ENCODE results near the gene SLC38A2. TPM values are rescaled to one million over a fixed set of nuclear protein-coding genes. Genes with fewer than 3 reads are reported as not detected.
A peak's percentile ranks its signal among the peaks of the same experiment; 100 is the strongest.

Gene SLC38A2
- total and polyA plus RNA-seq, 2 donors (not counting 1 experiment from before 2014, with no cell fraction given): 61.6 to 202 TPM

GRCh38 chr12:46361667-46362034 lies 10.9 kb downstream of the SLC38A2 start:
- no peak for ATAC-seq (ENCODE audit: low read depth)
- Histone ChIP-seq H4K20me1 (ENCODE audit: control insufficient read depth, insufficient read depth, low read length, poor library complexity, severe bottlenecking) (peaks cover 3% of the 10 kb centered on the region), H3K9ac (ENCODE audit: low read length) (no peak overlapping the region), H3K27me3 (replicated peaks in 1 of 4; ENCODE audit: control extremely low read depth in 1 of 4, control insufficient read depth in 3 of 4, insufficient read depth in 4 of 4, low read length in 3 of 4) (no peaks in the 10 kb centered on the region), H3K4me1 (ENCODE audit: control insufficient read depth in 2 of 2, insufficient read depth in 2 of 2, low read length in 2 of 2) (peaks cover 12 to 20% of the 10 kb centered on the region in 2 donors), H3K9me3 (ENCODE audit: control extremely low read depth in 1 of 3, control insufficient read depth in 2 of 3, insufficient read depth in 1 of 3, low read length in 2 of 3) (no peaks in the 10 kb centered on the region), H3K79me2 (ENCODE audit: control insufficient read depth, insufficient read depth, low read length) (no peaks in the 10 kb centered on the region), H3K36me3 (replicated peaks in 1 of 2; ENCODE audit: control extremely low read depth in 1 of 2, control insufficient read depth in 1 of 2, extremely low read depth in 1 of 2, insufficient read depth in 2 of 2, low read length in 1 of 2) (peaks cover 10 to 83% of the 10 kb centered on the region in 2 experiments), H2AFZ (ENCODE audit: insufficient read depth, low read depth, low read length, poor library complexity, severe bottlenecking) (no peak overlapping the region), H3K4me3 (ENCODE audit: control extremely low read depth in 1 of 5, extremely low read depth in 1 of 5, insufficient read depth in 1 of 5, low read depth in 2 of 5, low read length in 4 of 5) (no peak overlapping the region), H3K27ac (ENCODE audit: low read length in 2 of 2) (peak overlapping the region; percentile 47 to 53), H3K4me2 (replicated peaks; ENCODE audit: low read depth, low read length, poor library complexity, severe bottlenecking) (peak overlapping the region; percentile 49)
- Mint-ChIP-seq H3K27me3 (no peaks in the 10 kb centered on the region), H3K9me3 (ENCODE audit: insufficient read depth) (no peaks in the 10 kb centered on the region), H3K27ac (peak overlapping the region; percentile 48), H3K4me1 (peaks cover 42% of the 10 kb centered on the region), H3K4me3 (no peak overlapping the region)
- intact Hi-C loops (cut with micrococcal nuclease): loop anchor here (1.0 kb wide), 1 partner anchor 8 kb away; no protein-coding TSS in a partner anchor
- DNase-seq: no peak
- ChIA-PET CTCF (interaction anchor here (1.0 to 1.5 kb wide), 3 partner anchors 9 to 237 kb away, joined by 3 read pairs; no protein-coding TSS in a partner anchor), POLR2A (interaction anchor here (1.0 kb wide), 1 partner anchor 9 kb away, joined by 3 read pairs; no protein-coding TSS in a partner anchor)
- TF ChIP-seq EZH2 (IDR thresholded peaks at IDR 0.05; ENCODE audit: borderline replicate concordance, insufficient read depth, low read depth, low read length, poor library complexity, severe bottlenecking): no peak
- TF ChIP-seq, protein P1, sequence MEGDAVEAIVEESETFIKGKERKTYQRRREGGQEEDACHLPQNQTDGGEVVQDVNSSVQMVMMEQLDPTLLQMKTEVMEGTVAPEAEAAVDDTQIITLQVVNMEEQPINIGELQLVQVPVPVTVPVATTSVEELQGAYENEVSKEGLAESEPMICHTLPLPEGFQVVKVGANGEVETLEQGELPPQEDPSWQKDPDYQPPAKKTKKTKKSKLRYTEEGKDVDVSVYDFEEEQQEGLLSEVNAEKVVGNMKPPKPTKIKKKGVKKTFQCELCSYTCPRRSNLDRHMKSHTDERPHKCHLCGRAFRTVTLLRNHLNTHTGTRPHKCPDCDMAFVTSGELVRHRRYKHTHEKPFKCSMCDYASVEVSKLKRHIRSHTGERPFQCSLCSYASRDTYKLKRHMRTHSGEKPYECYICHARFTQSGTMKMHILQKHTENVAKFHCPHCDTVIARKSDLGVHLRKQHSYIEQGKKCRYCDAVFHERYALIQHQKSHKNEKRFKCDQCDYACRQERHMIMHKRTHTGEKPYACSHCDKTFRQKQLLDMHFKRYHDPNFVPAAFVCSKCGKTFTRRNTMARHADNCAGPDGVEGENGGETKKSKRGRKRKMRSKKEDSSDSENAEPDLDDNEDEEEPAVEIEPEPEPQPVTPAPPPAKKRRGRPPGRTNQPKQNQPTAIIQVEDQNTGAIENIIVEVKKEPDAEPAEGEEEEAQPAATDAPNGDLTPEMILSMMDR (IDR thresholded peaks at IDR 0.05): no peak
- WGBS (ENCODE audit: insufficient coverage): no CpG with 5 or more reads among the region's 2 CpGs

- H3K9ac ChIP-seq (ENCODE audit: low read length): no peak overlapping the region
- Mint-ChIP-seq H3K9me3 (ENCODE audit: insufficient read depth) (no peaks in the 10 kb centered on the region), H3K4me1 (peaks cover 42% of the 10 kb centered on the region), H3K27ac (peak overlapping the region; percentile 89), H3K4me3 (peak overlapping the region; percentile 44), H3K27me3 (no peaks in the 10 kb centered on the region)
- TF ChIP-seq EZH2 (IDR thresholded peaks at IDR 0.05; ENCODE audit: borderline replicate concordance, insufficient read depth, low read depth, low read length, poor library complexity, severe bottlenecking): no peak
- TF ChIP-seq, protein P1 (IDR thresholded peaks at IDR 0.05): no peak
- no peak overlapping the region for H2AFZ ChIP-seq (ENCODE audit: insufficient read depth, low read depth, low read length, poor library complexity, severe bottlenecking)
- ChIA-PET POLR2A (no interaction called here), CTCF (interaction anchor here (1.0 to 1.2 kb wide), 2 partner anchors 19 to 236 kb away, joined by 3 read pairs; no protein-coding TSS in a partner anchor)
- H3K4me3 ChIP-seq (ENCODE audit: control extremely low read depth in 1 of 5, extremely low read depth in 1 of 5, insufficient read depth in 1 of 5, low read depth in 2 of 5, low read length in 4 of 5): no peak overlapping the region
- no peaks in the 10 kb centered on the region for H3K27me3 ChIP-seq (replicated peaks in 1 of 4; ENCODE audit: control extremely low read depth in 1 of 4, control insufficient read depth in 3 of 4, insufficient read depth in 4 of 4, low read length in 3 of 4)
- peaks cover 12 to 20% of the 10 kb centered on the region in 2 donors for H3K4me1 ChIP-seq (ENCODE audit: control insufficient read depth in 2 of 2, insufficient read depth in 2 of 2, low read length in 2 of 2)
- H3K27ac ChIP-seq (ENCODE audit: low read length in 2 of 2): peak overlapping the region; percentile 47 to 53
- peaks cover 3% of the 10 kb centered on the region for H4K20me1 ChIP-seq (ENCODE audit: control insufficient read depth, insufficient read depth, low read length, poor library complexity, severe bottlenecking)
- DNase-seq (peak; percentile 63), ATAC-seq (ENCODE audit: low read depth) (peak; percentile 77)
- H3K36me3 ChIP-seq (replicated peaks in 1 of 2; ENCODE audit: control extremely low read depth in 1 of 2, control insufficient read depth in 1 of 2, extremely low read depth in 1 of 2, insufficient read depth in 2 of 2, low read length in 1 of 2): peaks cover 9 to 77% of the 10 kb centered on the region in 2 experiments
- H3K9me3 ChIP-seq (ENCODE audit: control extremely low read depth in 1 of 3, control insufficient read depth in 2 of 3, insufficient read depth in 1 of 3, low read length in 2 of 3): no peaks in the 10 kb centered on the region
- H3K79me2 ChIP-seq (ENCODE audit: control insufficient read depth, insufficient read depth, low read length): no peaks in the 10 kb centered on the region
- WGBS (ENCODE audit: insufficient coverage): no CpG with 5 or more reads among the region's 2 CpGs
- intact Hi-C loops (cut with micrococcal nuclease): loop anchor here (1.0 kb wide), 1 partner anchor 8 kb away; no protein-coding TSS in a partner anchor
- H3K4me2 ChIP-seq (replicated peaks; ENCODE audit: low read depth, low read length, poor library complexity, severe bottlenecking): peak overlapping the region; percentile 49
These were observed 11.5 kb downstream of the SLC38A2 start for GRCh38 chr12:46360908-46361666.
